ENCODE data around the gene BRSK2. TPM values are rescaled to one million over a fixed set of nuclear protein-coding genes. Genes with fewer than 3 reads are reported as not detected.

BRSK2 gene
- total RNA-seq, 1 experiment from 2014 or later = 0.76 TPM

Other genes starting within 250 kb of the BRSK2 start
- gene MUC5AC, start 232.0 kb upstream of the BRSK2 start, total RNA-seq (2014; rRNA removed; shearing (Covaris generic)) = 6.9 and 9.0 TPM in 2 replicates
- gene MUC5B, start 166.9 kb upstream of the BRSK2 start, total RNA-seq (2014; rRNA removed; shearing (Covaris generic)) = 0.10 and 4.3 TPM in 2 replicates
- 53.6 and 91.6 TPM in 2 replicates for gene TOLLIP, start 80.3 kb upstream of the BRSK2 start, total RNA-seq (2014; rRNA removed; shearing (Covaris generic))
- 56.6 and 67.2 TPM in 2 replicates for gene MOB2, start 96.8 kb downstream of the BRSK2 start, total RNA-seq (2014; rRNA removed; shearing (Covaris generic))
- 21.4 and 23.2 TPM in 2 replicates for gene DUSP8, start 182.3 kb downstream of the BRSK2 start, total RNA-seq (2014; rRNA removed; shearing (Covaris generic))
- gene KRTAP5-1, start 195.3 kb downstream of the BRSK2 start, total RNA-seq (2014; rRNA removed; shearing (Covaris generic)) = not detected in 2 replicates
- not detected in 2 replicates for gene KRTAP5-2, start 208.4 kb downstream of the BRSK2 start, total RNA-seq (2014; rRNA removed; shearing (Covaris generic))
- gene KRTAP5-3, start 218.5 kb downstream of the BRSK2 start, total RNA-seq (2014; rRNA removed; shearing (Covaris generic)) = not detected in 2 replicates
- not detected in 2 replicates for gene KRTAP5-4, start 232.2 kb downstream of the BRSK2 start, total RNA-seq (2014; rRNA removed; shearing (Covaris generic))
- gene KRTAP5-5, start 239.8 kb downstream of the BRSK2 start, total RNA-seq (2014; rRNA removed; shearing (Covaris generic)) = not detected in 2 replicates